Upper lobe of left lung (tissue), 6 donors: ENCODE results near the gene PCIF1. TPM values are rescaled to one million over a fixed set of nuclear protein-coding genes. Genes with fewer than 3 reads are reported as not detected.

Experiments used
- ATAC-seq, 2 donors: fragments of 200-7000 bp; cut with Tn5 transposase; one replicate each; pipeline ENCODE4 v1.9.1; 2022; ENCODE audit warnings: mild to moderate bottlenecking in 2 of 2, moderate library complexity in 2 of 2; ENCODE audit not compliant: low FRiP score in 2 of 2
- DNase-seq, 2 donors: peaks; one replicate each; pipeline ENCODE4 v3.0.0-alpha.2; 2019 to 2020
- H3K27ac ChIP-seq, 4 donors: fragments of 200-600 bp; sonication (generic); one replicate each; pipeline ENCODE4 v1.5.1; 2016 to 2019
- H3K27me3 ChIP-seq, 4 donors: fragments of 200-600 bp; sonication (generic); one replicate each; pipeline ENCODE4 v1.5.1; 2017 to 2019
- H3K36me3 ChIP-seq, 4 donors: fragments of 200-600 bp; sonication (generic); one replicate each; pipeline ENCODE4 v1.5.1; 2016 to 2019
- H3K4me1 ChIP-seq, 4 donors: fragments of 200-600 bp; sonication (generic); one replicate each; pipeline ENCODE4 v1.5.1; 2018 to 2019
- H3K4me3 ChIP-seq, 4 donors: fragments of 200-600 bp; sonication (generic); one replicate each; pipeline ENCODE4 v1.5.1; 2017 to 2019; ENCODE audit warnings: mild to moderate bottlenecking in 2 of 4, moderate library complexity in 1 of 4
- H3K9me3 ChIP-seq, 4 donors: fragments of 200-600 bp; sonication (generic); one replicate each; pipeline ENCODE4 v1.5.1; 2018 to 2019
- EP300 ChIP-seq, 4 donors: sonication (generic); formaldehyde crosslinking; IDR thresholded peaks; one replicate each; pipeline ENCODE4 v1.5.1; 2017; ENCODE audit warnings: antibody characterized with exemption in 4 of 4, control low read depth in 2 of 4
- POLR2A ChIP-seq, 4 donors: fragments of 450-650 bp; IDR thresholded peaks; one replicate each; pipeline ENCODE4 v1.5.1; 2016 to 2017; ENCODE audit warnings: antibody characterized with exemption in 4 of 4, mild to moderate bottlenecking in 2 of 4
- POLR2AphosphoS5 ChIP-seq, 2 donors: sonication (generic); formaldehyde crosslinking; IDR thresholded peaks; one replicate each; pipeline ENCODE4 v1.5.1; 2017; ENCODE audit warnings: antibody characterized with exemption in 2 of 2
- WGBS, 2 donors: methylation state at CpG; one replicate each; pipeline ENCODE4 v1.1.5; 2017 to 2018; 5-methylcytosine and 5-hydroxymethylcytosine counted together
- total RNA-seq, 6 donors: library from RNA; depleted of rRNA in 4 of 6; stranded (reverse); fragments of >200 nt in 4 of 6; gene quantifications; one replicate each; pipeline versions ENCODE4 v1.1.0 to v1.2.1, GENCODE V29; 2016 to 2021
- TF ChIP-seq, protein P1 (sequence below), 6 experiments: fragments of 450-650 bp in 4 of 6; fragments of 200-600 bp in 2 of 6; sonication (generic) in 2 of 6; IDR thresholded peaks; one replicate each; pipeline ENCODE4 v1.5.1; 2016 to 2019; ENCODE audit warnings: antibody characterized with exemption in 6 of 6
- donor health status: DM: no; HTN: no; CAD: no; lungs with moderate emphysema.
- donor health status: DM: no; HTN: yes; CAD: no; lungs with severe emphysema.

The PCIF1 gene
- total RNA-seq, 6 donors from 2014 or later: 41.7 to 59.7 (median 47.1) TPM

DNA sequence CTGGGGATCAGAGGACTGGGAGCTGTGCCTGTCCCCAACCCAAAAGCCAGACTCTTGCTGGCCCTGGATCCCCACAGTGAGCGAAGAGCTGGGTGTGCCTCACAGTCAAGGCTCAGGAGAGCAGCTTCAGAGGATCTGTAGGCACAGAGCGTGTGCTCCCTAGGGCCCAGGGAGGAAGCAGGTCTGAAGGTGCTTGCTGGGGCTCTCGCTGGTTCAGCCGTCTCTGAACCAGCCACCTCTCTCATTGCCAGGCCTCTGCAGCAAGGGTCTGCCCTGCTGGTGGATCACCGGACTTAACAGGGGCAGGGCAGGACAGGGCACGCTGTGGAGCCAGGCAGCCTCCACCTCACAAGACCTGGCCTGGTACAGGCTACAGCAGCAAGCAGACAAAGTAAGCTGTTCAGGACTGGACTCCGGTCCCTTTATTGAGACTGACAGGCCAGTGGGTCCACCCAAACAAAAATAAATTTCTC lies 13.8 kb downstream of the PCIF1 start:
- DNase-seq (no peak), ATAC-seq (no peak)
- Histone ChIP-seq H3K4me3 (no peak overlapping the region), H3K9me3 (no peaks in the 10 kb centered on the region), H3K4me1 (peaks cover 0 to 14% (median 7%) of the 10 kb centered on the region in 4 donors), H3K27ac (no peak overlapping the region), H3K36me3 (peaks cover 58 to 100% (median 97%) of the 10 kb centered on the region in 4 donors), H3K27me3 (no peaks in the 10 kb centered on the region)
- TF ChIP-seq EP300 (IDR thresholded peaks at IDR 0.05) (no peak), POLR2AphosphoS5 (IDR thresholded peaks at IDR 0.05) (no peak), POLR2A (IDR thresholded peaks at IDR 0.05) (no peak)
- TF ChIP-seq, protein P1, sequence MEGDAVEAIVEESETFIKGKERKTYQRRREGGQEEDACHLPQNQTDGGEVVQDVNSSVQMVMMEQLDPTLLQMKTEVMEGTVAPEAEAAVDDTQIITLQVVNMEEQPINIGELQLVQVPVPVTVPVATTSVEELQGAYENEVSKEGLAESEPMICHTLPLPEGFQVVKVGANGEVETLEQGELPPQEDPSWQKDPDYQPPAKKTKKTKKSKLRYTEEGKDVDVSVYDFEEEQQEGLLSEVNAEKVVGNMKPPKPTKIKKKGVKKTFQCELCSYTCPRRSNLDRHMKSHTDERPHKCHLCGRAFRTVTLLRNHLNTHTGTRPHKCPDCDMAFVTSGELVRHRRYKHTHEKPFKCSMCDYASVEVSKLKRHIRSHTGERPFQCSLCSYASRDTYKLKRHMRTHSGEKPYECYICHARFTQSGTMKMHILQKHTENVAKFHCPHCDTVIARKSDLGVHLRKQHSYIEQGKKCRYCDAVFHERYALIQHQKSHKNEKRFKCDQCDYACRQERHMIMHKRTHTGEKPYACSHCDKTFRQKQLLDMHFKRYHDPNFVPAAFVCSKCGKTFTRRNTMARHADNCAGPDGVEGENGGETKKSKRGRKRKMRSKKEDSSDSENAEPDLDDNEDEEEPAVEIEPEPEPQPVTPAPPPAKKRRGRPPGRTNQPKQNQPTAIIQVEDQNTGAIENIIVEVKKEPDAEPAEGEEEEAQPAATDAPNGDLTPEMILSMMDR (IDR thresholded peaks at IDR 0.05): no peak
- 67 to 89% methylated on average over 6 to 7 of the region's 7 CpGs for WGBS, 2 donors

DNA sequence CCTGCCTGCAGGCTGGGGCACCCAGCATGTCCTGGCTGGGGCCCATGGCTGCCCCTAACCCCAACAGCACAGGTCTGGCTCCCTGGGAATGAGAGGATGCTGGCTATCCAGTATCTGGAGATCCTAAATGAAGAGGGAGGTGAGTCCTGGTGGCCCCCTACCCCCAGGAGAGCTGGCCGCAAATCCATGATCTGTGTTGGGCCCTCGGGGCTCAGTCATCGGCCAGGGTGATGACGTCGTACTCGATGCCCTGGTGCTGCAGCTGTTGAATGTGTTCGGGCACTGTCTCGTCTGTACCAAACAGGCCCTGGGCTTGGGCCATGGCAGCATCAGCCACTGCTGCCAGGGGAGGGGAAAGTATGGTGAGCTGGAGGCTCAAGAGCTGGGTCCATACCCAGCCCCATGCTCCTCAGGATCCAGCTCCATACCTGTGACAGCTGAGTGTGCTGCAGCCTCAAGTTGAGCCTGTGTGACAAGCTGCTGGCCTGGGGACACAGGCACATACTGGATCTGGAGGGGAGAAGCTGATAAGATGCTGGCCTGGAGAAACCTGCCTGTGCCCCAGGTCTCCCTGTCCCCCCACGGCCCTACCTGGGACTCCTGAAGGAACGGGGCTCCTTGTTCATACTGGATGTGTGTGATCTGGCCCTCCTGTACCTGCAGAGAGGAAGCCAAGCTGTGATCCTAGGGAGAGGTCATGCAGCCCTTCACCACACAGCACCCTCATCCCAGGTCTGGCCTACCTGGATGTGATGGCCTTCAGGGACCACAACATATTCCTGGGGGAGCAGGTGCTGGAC lies 14.5 kb downstream of the PCIF1 start:
- no peak for DNase-seq
- Histone ChIP-seq H3K4me1 (peaks cover 0 to 14% (median 7%) of the 10 kb centered on the region in 4 donors), H3K36me3 (peaks cover 52 to 100% (median 96%) of the 10 kb centered on the region in 4 donors), H3K4me3 (no peak overlapping the region), H3K27ac (no peak overlapping the region), H3K27me3 (no peaks in the 10 kb centered on the region), H3K9me3 (no peaks in the 10 kb centered on the region)
- WGBS, 2 donors: 82 to 91% methylated on average over 7 to 9 of the region's 10 CpGs
- no peak for ATAC-seq
- no peak for TF ChIP-seq POLR2A (IDR thresholded peaks at IDR 0.05)
- TF ChIP-seq EP300 (IDR thresholded peaks at IDR 0.05): no peak
- TF ChIP-seq POLR2AphosphoS5 (IDR thresholded peaks at IDR 0.05): no peak
- TF ChIP-seq, protein P1 (IDR thresholded peaks at IDR 0.05): no peak

DNA sequence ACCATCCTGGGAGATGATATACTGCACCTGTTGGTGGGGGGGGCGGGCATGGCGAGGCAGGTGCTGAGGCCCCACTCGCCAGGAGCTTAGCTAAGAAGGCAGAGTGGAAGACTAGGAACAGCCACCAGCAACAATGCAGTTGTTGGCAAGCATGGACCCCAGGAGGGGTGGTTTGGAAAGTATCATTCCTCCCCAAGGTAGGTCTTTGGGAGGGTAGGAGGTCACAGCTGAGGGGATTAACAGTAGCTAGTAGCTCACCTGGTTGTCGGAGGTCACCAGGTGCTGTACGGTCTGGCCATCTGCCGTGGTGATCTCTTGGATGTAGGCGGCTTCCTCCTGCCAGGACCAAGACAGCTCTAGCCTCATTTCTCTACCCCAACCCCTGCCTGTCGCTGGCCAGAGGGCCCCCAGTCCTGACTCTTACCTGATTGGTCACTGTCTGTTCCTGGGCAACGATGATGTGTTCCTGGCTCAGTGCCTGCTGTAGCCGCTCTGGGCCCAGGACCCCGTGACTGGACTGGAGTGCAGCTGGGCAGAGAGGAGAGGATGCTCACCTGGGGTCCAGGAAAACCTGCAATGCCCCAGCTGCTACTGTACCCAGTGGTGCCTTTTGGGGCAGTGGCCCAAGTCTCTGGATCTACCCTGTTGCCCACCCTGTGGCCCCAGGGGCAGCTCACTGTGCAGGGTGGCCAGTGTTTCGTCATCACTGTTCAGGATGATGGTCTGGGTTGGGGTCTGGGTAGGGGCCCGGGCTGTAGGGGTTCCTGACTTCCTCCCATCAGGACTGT lies 15.3 kb downstream of the PCIF1 start:
- Histone ChIP-seq H3K4me3 (no peak overlapping the region), H3K27me3 (no peaks in the 10 kb centered on the region), H3K9me3 (no peaks in the 10 kb centered on the region), H3K4me1 (peaks cover 0 to 14% (median 7%) of the 10 kb centered on the region in 4 donors), H3K36me3 (peaks cover 44 to 96% (median 89%) of the 10 kb centered on the region in 4 donors), H3K27ac (no peak overlapping the region)
- no peak for ATAC-seq
- 87% methylated on average over 11 to 13 of the region's 13 CpGs for WGBS, 2 donors
- no peak for TF ChIP-seq EP300 (IDR thresholded peaks at IDR 0.05)
- TF ChIP-seq POLR2A (IDR thresholded peaks at IDR 0.05): no peak
- TF ChIP-seq, protein P1 (IDR thresholded peaks at IDR 0.05): no peak
- DNase-seq: no peak

DNA sequence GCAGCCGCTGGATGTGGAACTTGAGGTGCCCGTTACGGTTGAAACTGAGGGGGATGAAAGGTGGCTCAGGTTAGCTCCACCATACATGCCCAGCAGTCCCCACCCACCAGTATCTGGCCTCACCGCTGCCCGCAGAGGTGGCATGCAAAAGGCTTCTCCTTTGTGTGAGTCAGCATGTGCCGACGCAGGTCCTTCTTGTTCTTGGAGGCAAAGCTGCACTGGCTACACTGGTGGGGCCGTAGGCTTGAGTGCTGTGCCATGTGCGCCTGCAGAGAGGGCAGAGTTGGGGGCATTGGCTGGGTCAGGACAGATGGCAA lies 15.8 kb downstream of the PCIF1 start:
- WGBS, 2 donors: 86 to 93% methylated on average over 9 of the region's 9 CpGs

More for the DNA sequence above, 15.8 kb downstream of the PCIF1 start:
- Histone ChIP-seq H3K27ac (no peak overlapping the region), H3K36me3 (peaks cover 38 to 91% (median 83%) of the 10 kb centered on the region in 4 donors), H3K27me3 (no peaks in the 10 kb centered on the region), H3K4me1 (peaks cover 0 to 14% (median 6%) of the 10 kb centered on the region in 4 donors), H3K4me3 (no peak overlapping the region), H3K9me3 (no peaks in the 10 kb centered on the region)
- DNase-seq (no peak), ATAC-seq (no peak)
- TF ChIP-seq EP300 (IDR thresholded peaks at IDR 0.05) (no peak), POLR2AphosphoS5 (IDR thresholded peaks at IDR 0.05) (no peak), POLR2A (IDR thresholded peaks at IDR 0.05) (no peak)
- TF ChIP-seq, protein P1 (IDR thresholded peaks at IDR 0.05): no peak
